Activated naive CD8-positive, alpha-beta T cell treated with anti-CD3 and anti-CD28 coated beads, Interleukin-2, amount 10 ng/mL, durations not matched to agents 7 days and 5 days (primary cell): ENCODE measurements around the gene SPCS1. TPM values are rescaled to one million over a fixed set of nuclear protein-coding genes. Genes with fewer than 3 reads are reported as not detected.

Source experiments
- ATAC-seq: fragments of 150-1000 bp; cut with Tn5 transposase; one replicate; pipeline ENCODE4 v1.10.0; 2021; ENCODE audit warnings: low read depth, moderate library complexity
- POLR2A ChIA-PET: fragments of 350-600 bp; sonication (Branson Sonifier 250); formaldehyde crosslinking; loops from one replicate; lab custom pipeline; 2021; ENCODE audit warnings: antibody characterized with exemption; lab: Charles Lee
- DNase-seq: peaks from one replicate; pipeline ENCODE4 v3.0.0; 2021
- H3K27ac Mint-ChIP-seq: one replicate; pipeline ENCODE4 v1.8.0; 2022; ENCODE audit warnings: mild to moderate bottlenecking, mixed read lengths
- H3K27me3 Mint-ChIP-seq: one replicate; pipeline ENCODE4 v1.8.0; 2022; ENCODE audit warnings: mild to moderate bottlenecking, moderate library complexity, mixed read lengths
- H3K36me3 Mint-ChIP-seq: one replicate; pipeline ENCODE4 v1.8.0; 2021; ENCODE audit warnings: mild to moderate bottlenecking, mixed read lengths
- H3K4me1 Mint-ChIP-seq: one replicate; pipeline ENCODE4 v1.8.0; 2021; ENCODE audit warnings: mixed read lengths
- H3K4me3 Mint-ChIP-seq: one replicate; pipeline ENCODE4 v1.8.0; 2022; ENCODE audit warnings: mild to moderate bottlenecking, moderate library complexity, mixed read lengths
- H3K9me3 Mint-ChIP-seq: one replicate; pipeline ENCODE4 v1.8.0; 2021; ENCODE audit warnings: mixed read lengths
- total RNA-seq, 2 experiments: library from RNA; stranded (reverse); gene quantifications; one replicate each; pipeline ENCODE4 v1.2.3, GENCODE V29; 2021

The SPCS1 gene
- total RNA-seq, 2 experiments from 2014 or later: 90.1 to 90.4 TPM

GRCh38 chr3:52703341-52703740, 2.6 kb upstream of the SPCS1 start:
- H3K4me3 Mint-ChIP-seq: peak overlapping the region; percentile 6
- no peak for DNase-seq
- no peak overlapping the region for H3K27ac Mint-ChIP-seq
- H3K9me3 Mint-ChIP-seq: no peaks in the 10 kb centered on the region
- no peaks in the 10 kb centered on the region for H3K27me3 Mint-ChIP-seq
- POLR2A ChIA-PET: no interaction called here
- peaks cover 25% of the 10 kb centered on the region for H3K4me1 Mint-ChIP-seq
- no peak for ATAC-seq
- H3K36me3 Mint-ChIP-seq: peaks cover 4% of the 10 kb centered on the region

GRCh38 chr3:52704611-52705437, 1.1 kb upstream of the SPCS1 start:
- H3K27me3 Mint-ChIP-seq: no peaks in the 10 kb centered on the region
- H3K4me1 Mint-ChIP-seq: peaks cover 27% of the 10 kb centered on the region
- POLR2A ChIA-PET: interaction anchor here (0.6 to 2.5 kb wide), 8 partner anchors 8 to 297 kb away, joined by 3 to 38 read pairs (median 6); partner anchors contain the start of genes GNL3, NEK4 and PBRM1

GRCh38 chr3:52705438-52705687, 543 bp upstream of the SPCS1 start:
- Mint-ChIP-seq H3K4me3 (peak overlapping the region; percentile 98), H3K36me3 (peaks cover 10% of the 10 kb centered on the region), H3K27me3 (no peaks in the 10 kb centered on the region), H3K27ac (peak overlapping the region; percentile 90), H3K4me1 (peaks cover 27% of the 10 kb centered on the region), H3K9me3 (no peaks in the 10 kb centered on the region)
- POLR2A ChIA-PET: interaction anchor here (0.6 to 2.5 kb wide), 10 partner anchors 8 to 297 kb away, joined by 3 to 38 read pairs (median 5); partner anchors contain the start of genes GNL3, NEK4 and PBRM1
- DNase-seq (no peak), ATAC-seq (no peak)

More at GRCh38 chr3:52704611-52705437, 1.1 kb upstream of the SPCS1 start:
- H3K4me3 Mint-ChIP-seq: peak overlapping the region; percentile 98
- peaks cover 7% of the 10 kb centered on the region for H3K36me3 Mint-ChIP-seq
- peak; percentile 40 for DNase-seq
- peak overlapping the region; percentile 90 for H3K27ac Mint-ChIP-seq
- no peaks in the 10 kb centered on the region for H3K9me3 Mint-ChIP-seq
- ATAC-seq: no peak

GRCh38 chr3:52707585-52707984, 1.7 kb downstream of the SPCS1 start:
- peak overlapping the region; percentile 98 for H3K4me3 Mint-ChIP-seq
- peaks cover 8% of the 10 kb centered on the region for H3K36me3 Mint-ChIP-seq
- POLR2A ChIA-PET: interaction anchor here (0.9 to 1.8 kb wide), 3 partner anchors 8 to 13 kb away, joined by 3 to 7 read pairs (median 3); no protein-coding TSS in a partner anchor
- H3K27ac Mint-ChIP-seq: peak overlapping the region; percentile 67
- H3K9me3 Mint-ChIP-seq: no peaks in the 10 kb centered on the region
- H3K4me1 Mint-ChIP-seq: peaks cover 27% of the 10 kb centered on the region
- no peak for ATAC-seq
- H3K27me3 Mint-ChIP-seq: no peaks in the 10 kb centered on the region
- DNase-seq: no peak

- peaks cover 15% of the 10 kb centered on the region for H3K4me1 Mint-ChIP-seq
- no peaks in the 10 kb centered on the region for H3K9me3 Mint-ChIP-seq
These were observed 4.6 kb downstream of the SPCS1 start for GRCh38 chr3:52710512-52710911.

GRCh38 chr3:52712291-52713212, 6.6 kb downstream of the SPCS1 start:
- Mint-ChIP-seq H3K4me1 (peaks cover 12% of the 10 kb centered on the region), H3K9me3 (no peaks in the 10 kb centered on the region), H3K36me3 (peaks cover 12% of the 10 kb centered on the region), H3K27me3 (no peaks in the 10 kb centered on the region), H3K4me3 (no peak overlapping the region), H3K27ac (no peak overlapping the region)
- POLR2A ChIA-PET: no interaction called here
- no peak for DNase-seq
- no peak for ATAC-seq

More at GRCh38 chr3:52710512-52710911, 4.6 kb downstream of the SPCS1 start:
- DNase-seq: no peak
- no peak for ATAC-seq
- Mint-ChIP-seq H3K27me3 (no peaks in the 10 kb centered on the region), H3K4me3 (no peak overlapping the region), H3K27ac (no peak overlapping the region), H3K36me3 (peaks cover 10% of the 10 kb centered on the region)
- POLR2A ChIA-PET: no interaction called here

- no peak overlapping the region for H3K27ac Mint-ChIP-seq
- no peaks in the 10 kb centered on the region for H3K27me3 Mint-ChIP-seq
- POLR2A ChIA-PET: interaction anchor here (1.3 kb wide), 1 partner anchor 9 kb away, joined by 3 read pairs; the partner anchor contains the start of genes GLT8D1 and SPCS1
- ATAC-seq (no peak), DNase-seq (no peak)
- H3K4me3 Mint-ChIP-seq: no peak overlapping the region
- H3K9me3 Mint-ChIP-seq: peaks cover under 1% of the 10 kb centered on the region
- peaks cover 4% of the 10 kb centered on the region for H3K4me1 Mint-ChIP-seq
- H3K36me3 Mint-ChIP-seq: peaks cover 18% of the 10 kb centered on the region
These were observed 8.7 kb downstream of the SPCS1 start for GRCh38 chr3:52714335-52715302.

GRCh38 chr3:52715714-52716305, 9.9 kb downstream of the SPCS1 start:
- H3K27me3 Mint-ChIP-seq: no peaks in the 10 kb centered on the region
- POLR2A ChIA-PET: interaction anchor here (1.1 to 1.3 kb wide), 2 partner anchors 9 to 10 kb away, joined by 3 read pairs; partner anchors contain the start of genes GLT8D1 and SPCS1
- H3K4me3 Mint-ChIP-seq: no peak overlapping the region
- no peak for DNase-seq
- no peak for ATAC-seq
- no peak overlapping the region for H3K27ac Mint-ChIP-seq
- H3K4me1 Mint-ChIP-seq: peaks cover 8% of the 10 kb centered on the region
- H3K9me3 Mint-ChIP-seq: peaks cover 3% of the 10 kb centered on the region
- H3K36me3 Mint-ChIP-seq: peaks cover 22% of the 10 kb centered on the region

- DNase-seq (no peak), ATAC-seq (no peak)
- Mint-ChIP-seq H3K4me3 (no peak overlapping the region), H3K27me3 (no peaks in the 10 kb centered on the region), H3K4me1 (peaks cover 16% of the 10 kb centered on the region), H3K36me3 (peaks cover 31% of the 10 kb centered on the region), H3K9me3 (peaks cover 3% of the 10 kb centered on the region), H3K27ac (no peak overlapping the region)
- POLR2A ChIA-PET: interaction anchor here (1.8 kb wide), 1 partner anchor 12 kb away, joined by 7 read pairs; no protein-coding TSS in a partner anchor
These were observed 13.7 kb downstream of the SPCS1 start for GRCh38 chr3:52719618-52720017.

- Mint-ChIP-seq H3K27ac (peak overlapping the region; percentile 89), H3K9me3 (peaks cover 3% of the 10 kb centered on the region), H3K4me3 (peak overlapping the region; percentile 67), H3K36me3 (peaks cover 33% of the 10 kb centered on the region), H3K4me1 (peaks cover 16% of the 10 kb centered on the region), H3K27me3 (no peaks in the 10 kb centered on the region)
- POLR2A ChIA-PET: interaction anchor here (0.8 to 2.0 kb wide), 3 partner anchors 13 to 23 kb away, joined by 3 to 16 read pairs (median 7); partner anchors contain the start of genes GLT8D1 and SPCS1
- ATAC-seq (peak; percentile 97), DNase-seq (no peak)
These were observed 15.3 kb downstream of the SPCS1 start for GRCh38 chr3:52721002-52721729.

GRCh38 chr3:52721730-52722008, 15.8 kb downstream of the SPCS1 start:
- ATAC-seq (no peak), DNase-seq (no peak)
- H3K4me3 Mint-ChIP-seq: no peak overlapping the region
- H3K4me1 Mint-ChIP-seq: peaks cover 16% of the 10 kb centered on the region
- POLR2A ChIA-PET: interaction anchor here (0.8 to 2.0 kb wide), 3 partner anchors 14 to 24 kb away, joined by 3 to 16 read pairs (median 7); partner anchors contain the start of genes GLT8D1 and SPCS1
- H3K27me3 Mint-ChIP-seq: no peaks in the 10 kb centered on the region
- H3K9me3 Mint-ChIP-seq: peaks cover 3% of the 10 kb centered on the region
- peak overlapping the region; percentile 89 for H3K27ac Mint-ChIP-seq
- H3K36me3 Mint-ChIP-seq: peaks cover 31% of the 10 kb centered on the region
